Thyroid gland (tissue), 4 donors: ENCODE measurements around the gene ID3. TPM values are rescaled to one million over a fixed set of nuclear protein-coding genes. Genes with fewer than 3 reads are reported as not detected.
A peak's percentile ranks its signal among the peaks of the same experiment; 100 is the strongest.

Experiments
- DNase-seq, 2 donors: peaks; one replicate each; pipeline ENCODE4 v3.0.0-alpha.2; 2019
- H3K27ac ChIP-seq, 3 donors: fragments of 200-600 bp; sonication (generic); 1 replicate in 2 of 3; 2 replicates in 1 of 3; pipeline ENCODE4 v1.5.1; 2016 to 2019; ENCODE audit warnings: mild to moderate bottlenecking in 1 of 3, moderate library complexity in 1 of 3
- H3K27me3 ChIP-seq: fragments of 200-600 bp; sonication (generic); one replicate; pipeline ENCODE4 v1.5.1; 2019
- H3K36me3 ChIP-seq, 2 donors: fragments of 200-600 bp; sonication (generic); one replicate each; pipeline ENCODE4 v1.5.1; 2016 to 2019
- H3K4me1 ChIP-seq, 2 donors: fragments of 200-600 bp; sonication (generic); one replicate each; pipeline ENCODE4 v1.5.1; 2017 to 2019
- H3K4me3 ChIP-seq, 3 donors: fragments of 200-600 bp; sonication (generic); replicated peaks in 1 of 3; 1 replicate in 2 of 3; 2 replicates in 1 of 3; pipeline ENCODE4 v1.5.1; 2016; ENCODE audit warnings: mild to moderate bottlenecking in 1 of 3
- H3K9me3 ChIP-seq: fragments of 200-600 bp; sonication (generic); one replicate; pipeline ENCODE4 v1.5.1; 2017
- CTCF ChIP-seq, 6 experiments: fragments of 200-600 bp in 3 of 6; fragments of 450-650 bp in 3 of 6; sonication (generic) in 3 of 6; IDR thresholded peaks; one replicate each; pipeline ENCODE4 v1.5.1; 2016 to 2019; ENCODE audit warnings: antibody characterized with exemption in 6 of 6, mild to moderate bottlenecking in 2 of 6, inconsistent platforms in 1 of 6, moderate library complexity in 1 of 6
- POLR2A ChIP-seq, 2 donors: fragments of 450-650 bp; IDR thresholded peaks; one replicate each; pipeline ENCODE4 v1.6.1; 2017; ENCODE audit warnings: antibody characterized with exemption in 2 of 2, mild to moderate bottlenecking in 2 of 2, moderate library complexity in 1 of 2
- WGBS, 2 donors: methylation state at CpG; one replicate each; pipeline ENCODE4 v1.1.5; 2017; 5-methylcytosine and 5-hydroxymethylcytosine counted together
- intact Hi-C: fragments of 100-400 bp; cut with DNase I; formaldehyde crosslinking; loops from one replicate; pipeline ENCODE4 v1.15.1; 2023
- total RNA-seq, 4 donors: library from RNA; depleted of rRNA; stranded (reverse); fragments of >200 nt; gene quantifications; one replicate each; pipeline ENCODE4 v1.2.3, GENCODE V29; 2016

The ID3 gene
- total RNA-seq, 4 donors from 2014 or later: 279 to 388 (median 343) TPM

- no peak for DNase-seq
- Histone ChIP-seq H3K4me1 (peaks cover 19 to 62% of the 10 kb centered on the region in 2 donors), H3K4me3 (no peak overlapping the region), H3K9me3 (no peaks in the 10 kb centered on the region), H3K27ac (no peak overlapping the region), H3K27me3 (no peaks in the 10 kb centered on the region), H3K36me3 (no peaks in the 10 kb centered on the region)
- TF ChIP-seq CTCF (IDR thresholded peaks at IDR 0.05) (no peak), POLR2A (IDR thresholded peaks at IDR 0.05) (no peak)
- intact Hi-C loops: no loop called here
- 91% methylated on average over 7 of the region's 7 CpGs for WGBS, 2 donors
Observed at GRCh38 chr1:23594927-23595353, 35.6 kb upstream of the ID3 start.

GRCh38 chr1:23594149-23594907, 35.0 kb upstream of the ID3 start:
- H3K4me1 ChIP-seq: peaks cover 19 to 69% of the 10 kb centered on the region in 2 donors

GRCh38 chr1:23593556-23594148, 34.4 kb upstream of the ID3 start:
- Histone ChIP-seq H3K27ac (peak overlapping the region in 2 of 3 donors; percentile 2 to 62), H3K4me3 (no peak overlapping the region), H3K27me3 (no peaks in the 10 kb centered on the region), H3K4me1 (peaks cover 19 to 73% of the 10 kb centered on the region in 2 donors), H3K36me3 (no peaks in the 10 kb centered on the region), H3K9me3 (no peaks in the 10 kb centered on the region)
- TF ChIP-seq CTCF (IDR thresholded peaks at IDR 0.05): no peak
- no peak for TF ChIP-seq POLR2A (IDR thresholded peaks at IDR 0.05)
- 35 to 57% methylated on average over 5 to 6 of the region's 6 CpGs for WGBS, 2 donors
- intact Hi-C loops: no loop called here
- peak; percentile 55 to 58 for DNase-seq

More at GRCh38 chr1:23594149-23594907, 35.0 kb upstream of the ID3 start:
- TF ChIP-seq POLR2A (IDR thresholded peaks at IDR 0.05) (no peak), CTCF (IDR thresholded peaks at IDR 0.05) (no peak)
- intact Hi-C loops: no loop called here
- 68 to 95% methylated on average over 3 of the region's 3 CpGs for WGBS, 2 donors
- no peaks in the 10 kb centered on the region for H3K27me3 ChIP-seq
- H3K4me3 ChIP-seq: no peak overlapping the region
- no peak overlapping the region for H3K27ac ChIP-seq
- DNase-seq: no peak
- H3K9me3 ChIP-seq: no peaks in the 10 kb centered on the region
- H3K36me3 ChIP-seq: no peaks in the 10 kb centered on the region

GRCh38 chr1:23593042-23593521, 33.8 kb upstream of the ID3 start:
- no peak overlapping the region for H3K4me3 ChIP-seq

More at GRCh38 chr1:23593042-23593521, 33.8 kb upstream of the ID3 start:
- intact Hi-C loops: no loop called here
- peak overlapping the region; percentile 5 to 63 (median 62) for H3K27ac ChIP-seq
- peaks cover 19 to 69% of the 10 kb centered on the region in 2 donors for H3K4me1 ChIP-seq
- H3K9me3 ChIP-seq: no peaks in the 10 kb centered on the region
- no peak for DNase-seq
- no peaks in the 10 kb centered on the region for H3K27me3 ChIP-seq
- no peaks in the 10 kb centered on the region for H3K36me3 ChIP-seq
- TF ChIP-seq POLR2A (IDR thresholded peaks at IDR 0.05) (no peak), CTCF (IDR thresholded peaks at IDR 0.05) (no peak)
- whole genome bisulfite sequencing, 2 donors: 74 to 83% methylated on average over 5 of the region's 5 CpGs
